Measurements from ENCODE around the gene MAP3K19. TPM values are rescaled to one million over a fixed set of nuclear protein-coding genes. Genes with fewer than 3 reads are reported as not detected.

MAP3K19 gene
- total RNA-seq, 6 donors from 2014 or later = 0.34 to 45.7 (median 3.5) TPM

- no peak overlapping the region for H3K27ac ChIP-seq
- H3K4me3 ChIP-seq = no peak overlapping the region
- DNase-seq (no peak), ATAC-seq (ENCODE audit: low FRiP score in 2 of 2) (peak in 1 of 2 donors; percentile 11)
- no peaks in the 10 kb centered on the region for H3K9me3 ChIP-seq
- H3K36me3 ChIP-seq = peaks cover 0 to 13% (median 2%) of the 10 kb centered on the region in 4 donors
- H3K4me1 ChIP-seq = peaks cover 37 to 60% (median 43%) of the 10 kb centered on the region in 4 donors
- 70 to 73% methylated on average over 3 of the region's 3 CpGs for WGBS, 2 donors
- no peaks in the 10 kb centered on the region for H3K27me3 ChIP-seq
- TF ChIP-seq, protein P1, sequence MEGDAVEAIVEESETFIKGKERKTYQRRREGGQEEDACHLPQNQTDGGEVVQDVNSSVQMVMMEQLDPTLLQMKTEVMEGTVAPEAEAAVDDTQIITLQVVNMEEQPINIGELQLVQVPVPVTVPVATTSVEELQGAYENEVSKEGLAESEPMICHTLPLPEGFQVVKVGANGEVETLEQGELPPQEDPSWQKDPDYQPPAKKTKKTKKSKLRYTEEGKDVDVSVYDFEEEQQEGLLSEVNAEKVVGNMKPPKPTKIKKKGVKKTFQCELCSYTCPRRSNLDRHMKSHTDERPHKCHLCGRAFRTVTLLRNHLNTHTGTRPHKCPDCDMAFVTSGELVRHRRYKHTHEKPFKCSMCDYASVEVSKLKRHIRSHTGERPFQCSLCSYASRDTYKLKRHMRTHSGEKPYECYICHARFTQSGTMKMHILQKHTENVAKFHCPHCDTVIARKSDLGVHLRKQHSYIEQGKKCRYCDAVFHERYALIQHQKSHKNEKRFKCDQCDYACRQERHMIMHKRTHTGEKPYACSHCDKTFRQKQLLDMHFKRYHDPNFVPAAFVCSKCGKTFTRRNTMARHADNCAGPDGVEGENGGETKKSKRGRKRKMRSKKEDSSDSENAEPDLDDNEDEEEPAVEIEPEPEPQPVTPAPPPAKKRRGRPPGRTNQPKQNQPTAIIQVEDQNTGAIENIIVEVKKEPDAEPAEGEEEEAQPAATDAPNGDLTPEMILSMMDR (IDR thresholded peaks at IDR 0.05) = no peak
- TF ChIP-seq POLR2AphosphoS5 (IDR thresholded peaks at IDR 0.05) = no peak
- no peak for TF ChIP-seq POLR2A (IDR thresholded peaks at IDR 0.05)
- TF ChIP-seq EP300 (IDR thresholded peaks at IDR 0.05) = no peak
Measured at GRCh38 chr2:134932864-134933526, 114.3 kb downstream of the MAP3K19 start.

GRCh38 chr2:134927195-134927594, 120.1 kb downstream of the MAP3K19 start:
- Histone ChIP-seq H3K9me3 (no peaks in the 10 kb centered on the region), H3K4me3 (no peak overlapping the region), H3K4me1 (peaks cover 30 to 69% (median 42%) of the 10 kb centered on the region in 4 donors), H3K36me3 (peaks cover 0 to 15% (median 0%) of the 10 kb centered on the region in 4 donors), H3K27me3 (no peaks in the 10 kb centered on the region), H3K27ac (peak overlapping the region in 1 of 4 donors; percentile 27)
- ATAC-seq (ENCODE audit: low FRiP score in 2 of 2) = no peak
- 76 to 81% methylated on average over 3 of the region's 3 CpGs for WGBS, 2 donors
- TF ChIP-seq POLR2A (IDR thresholded peaks at IDR 0.05) (no peak), EP300 (IDR thresholded peaks at IDR 0.05) (no peak), POLR2AphosphoS5 (IDR thresholded peaks at IDR 0.05) (no peak)
- TF ChIP-seq, protein P1 (IDR thresholded peaks at IDR 0.05) = no peak
- DNase-seq = no peak

DNA sequence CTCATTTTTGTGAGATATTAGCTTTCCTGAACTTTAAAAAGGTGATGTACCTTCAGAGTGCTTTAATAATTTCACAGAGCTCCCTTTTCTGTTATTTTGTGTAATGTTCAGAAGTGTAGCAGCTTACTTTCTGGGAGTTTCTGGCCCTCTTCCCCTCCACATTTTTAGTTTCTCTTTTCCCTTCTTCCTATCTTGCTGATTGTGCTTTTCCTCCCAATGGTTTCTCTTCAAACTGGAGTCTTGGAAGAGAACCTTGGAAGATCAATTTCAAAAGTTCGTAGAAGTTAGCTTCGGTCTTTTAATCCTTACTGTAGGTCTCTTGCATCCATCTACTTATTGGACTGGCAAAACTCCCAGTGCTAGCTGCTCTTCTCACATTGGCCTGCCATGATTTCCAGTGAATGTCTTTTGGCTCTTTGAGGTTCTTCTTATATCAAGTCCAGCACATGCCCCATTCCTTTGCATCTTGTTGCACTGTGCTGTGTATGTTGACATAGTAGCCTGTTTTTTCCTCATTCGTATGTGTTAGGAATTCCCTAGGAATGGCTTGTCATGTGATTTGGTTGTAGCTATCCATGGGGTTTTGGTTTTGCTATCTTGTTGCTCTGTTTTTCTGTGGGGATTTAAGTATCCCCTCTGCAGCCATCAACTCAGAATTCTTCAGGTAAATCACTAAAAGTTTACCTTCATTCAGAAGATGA, 120.9 kb downstream of the MAP3K19 start:
- no peaks in the 10 kb centered on the region for H3K27me3 ChIP-seq
- H3K36me3 ChIP-seq = peaks cover 0 to 16% (median 0%) of the 10 kb centered on the region in 4 donors
- no peak for TF ChIP-seq POLR2AphosphoS5 (IDR thresholded peaks at IDR 0.05)
- TF ChIP-seq EP300 (IDR thresholded peaks at IDR 0.05) = no peak
- TF ChIP-seq POLR2A (IDR thresholded peaks at IDR 0.05) = no peak
- TF ChIP-seq, protein P1 (IDR thresholded peaks at IDR 0.05) = no peak
- DNase-seq (no peak), ATAC-seq (ENCODE audit: low FRiP score in 2 of 2) (no peak)
- H3K4me1 ChIP-seq = peaks cover 38 to 69% (median 45%) of the 10 kb centered on the region in 4 donors
- H3K27ac ChIP-seq = no peak overlapping the region
- no peak overlapping the region for H3K4me3 ChIP-seq
- WGBS, 2 donors = 73 to 79% methylated on average over 3 of the region's 3 CpGs
- H3K9me3 ChIP-seq = no peaks in the 10 kb centered on the region

DNA sequence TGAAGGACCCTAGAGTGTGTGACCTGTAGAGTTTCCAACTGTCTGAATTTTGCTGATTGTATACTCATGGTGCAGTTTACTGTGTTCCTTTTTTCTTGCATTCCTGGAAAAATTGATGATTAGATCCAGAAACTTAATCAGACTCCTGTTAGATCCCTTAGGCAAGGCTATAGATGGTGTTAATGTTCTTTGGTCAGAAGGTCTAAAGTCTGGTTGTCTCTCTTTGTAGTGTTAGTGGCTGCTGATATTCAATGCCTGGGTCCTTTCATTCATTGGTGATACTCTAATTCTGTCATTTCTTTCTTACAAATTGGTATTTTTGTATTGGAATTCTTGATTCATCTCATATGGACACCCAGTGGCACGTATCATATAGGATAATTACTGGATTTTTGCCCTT, 122.3 kb downstream of the MAP3K19 start:
- Histone ChIP-seq H3K4me3 (no peak overlapping the region), H3K36me3 (peaks cover 0 to 18% (median 0%) of the 10 kb centered on the region in 4 donors), H3K4me1 (peaks cover 49 to 79% (median 60%) of the 10 kb centered on the region in 4 donors), H3K27me3 (no peaks in the 10 kb centered on the region), H3K9me3 (no peaks in the 10 kb centered on the region), H3K27ac (no peak overlapping the region)
- DNase-seq = no peak
- ATAC-seq (ENCODE audit: low FRiP score in 2 of 2) = no peak
- TF ChIP-seq POLR2A (IDR thresholded peaks at IDR 0.05) (no peak), EP300 (IDR thresholded peaks at IDR 0.05) (no peak), POLR2AphosphoS5 (IDR thresholded peaks at IDR 0.05) (no peak)
- TF ChIP-seq, protein P1 (IDR thresholded peaks at IDR 0.05) = no peak
- 95 to 100% methylated on average over 1 of the region's 1 CpG for WGBS, 2 donors
